Esophagus muscularis mucosa (tissue), 4 donors: ENCODE measurements around the gene BICC1.

ENCODE experiments used
- CTCF ChIP-seq, 3 experiments: fragments of 200-600 bp in 2 of 3; fragments of 450-650 bp in 1 of 3; sonication (generic) in 2 of 3; IDR thresholded peaks; one replicate each; pipeline ENCODE4 v1.5.1; 2017 to 2019; ENCODE audit warnings: antibody characterized with exemption in 3 of 3, mild to moderate bottlenecking in 2 of 3, moderate library complexity in 1 of 3
- EP300 ChIP-seq: sonication (generic); formaldehyde crosslinking; IDR thresholded peaks from one replicate; pipeline ENCODE4 v1.6.1; 2017; ENCODE audit warnings: antibody characterized with exemption
- POLR2A ChIP-seq: fragments of 450-650 bp; IDR thresholded peaks from one replicate; pipeline ENCODE4 v1.6.1; 2017; ENCODE audit warnings: antibody characterized with exemption, moderate library complexity, mild to moderate bottlenecking, low read depth

DNA sequence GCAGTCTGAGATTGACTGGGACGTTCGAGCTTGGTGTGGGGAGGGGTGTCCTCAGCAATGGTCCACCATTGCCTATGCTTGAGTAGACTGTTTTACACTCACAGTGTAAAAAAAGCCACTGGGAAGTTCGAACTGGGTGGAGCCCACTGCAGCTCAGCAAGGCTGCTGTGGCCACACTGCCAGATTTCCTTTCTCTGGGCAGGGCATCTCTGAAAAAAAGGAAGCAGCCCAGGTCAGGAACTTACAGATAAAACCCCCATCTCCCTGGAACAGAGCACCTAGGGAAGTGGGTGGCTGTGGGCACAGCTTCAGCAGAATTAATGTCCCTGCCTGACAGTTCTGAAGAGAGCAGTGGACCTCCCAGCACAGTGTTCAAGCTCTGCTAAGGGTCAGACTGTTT, 80.3 kb downstream of the BICC1 start:
- TF ChIP-seq CTCF (IDR thresholded peaks at IDR 0.05) = no peak
- TF ChIP-seq EP300 = no peak
- no peak for TF ChIP-seq POLR2A
